ENCODE results near the gene RUVBL1. TPM values are rescaled to one million over a fixed set of nuclear protein-coding genes. Genes with fewer than 3 reads are reported as not detected.

The RUVBL1 gene
- total RNA-seq, 2 experiments from 2014 or later, result 5.6 to 7.7 TPM

- H3K4me3 Mint-ChIP-seq, result peak overlapping the region; percentile 92
- H3K27me3 Mint-ChIP-seq, result peaks cover 6% of the 10 kb centered on the region
- H3K36me3 Mint-ChIP-seq (ENCODE audit: low read depth), result peaks cover 41% of the 10 kb centered on the region
- no peak overlapping the region for H3K27ac ChIP-seq (ENCODE audit: low read depth in 1 of 2, low read length in 2 of 2)
- H3K36me3 ChIP-seq (ENCODE audit: insufficient read depth, low read length), result peaks cover 19% of the 10 kb centered on the region
- DNase-seq, result no peak
- TF ChIP-seq CTCF (IDR thresholded peaks at IDR 0.05), result no peak
- H3K9me3 Mint-ChIP-seq, result no peaks in the 10 kb centered on the region
- H3K4me1 ChIP-seq (ENCODE audit: insufficient read depth, low read length), result peaks cover 36% of the 10 kb centered on the region
- ATAC-seq (ENCODE audit: poor library complexity), result no peak
- H3K27me3 ChIP-seq (ENCODE audit: control insufficient read depth in 1 of 2, insufficient read depth in 2 of 2, low read length in 2 of 2), result no peaks in the 10 kb centered on the region
- peaks cover 42% of the 10 kb centered on the region for H3K4me1 Mint-ChIP-seq (ENCODE audit: low read depth)
- H3K27ac Mint-ChIP-seq, result no peak overlapping the region
- intact Hi-C loops (cut with DNase I, micrococcal nuclease), result loop anchor here in 1 of 2 experiments (5.0 kb wide), 7 partner anchors 102 to 1842 kb away; partner anchors contain the start of genes ABTB1, CHCHD6, EEFSEC and PLXNA1
- ChIA-PET CTCF (no interaction called here), POLR2A (interaction anchor here (0.7 kb wide), 1 partner anchor 73 kb away, joined by 3 read pairs; the partner anchor contains the start of gene RUVBL1)
- no peaks in the 10 kb centered on the region for H3K9me3 ChIP-seq (ENCODE audit: control insufficient read depth in 1 of 2, insufficient read depth in 1 of 2, low read length in 2 of 2)
- no peak overlapping the region for H3K4me3 ChIP-seq (ENCODE audit: low read length)
Observed at GRCh38 chr3:128050597-128050996, 73.0 kb downstream of the RUVBL1 start.

GRCh38 chr3:128041344-128041743 lies 82.3 kb downstream of the RUVBL1 start:
- no peak for DNase-seq
- Mint-ChIP-seq H3K36me3 (ENCODE audit: low read depth) (no peaks in the 10 kb centered on the region), H3K4me3 (no peak overlapping the region), H3K27me3 (peaks cover 12% of the 10 kb centered on the region), H3K27ac (no peak overlapping the region), H3K4me1 (ENCODE audit: low read depth) (no peaks in the 10 kb centered on the region), H3K9me3 (no peaks in the 10 kb centered on the region)
- no peak overlapping the region for H3K27ac ChIP-seq (ENCODE audit: low read depth in 1 of 2, low read length in 2 of 2)
- H3K36me3 ChIP-seq (ENCODE audit: insufficient read depth, low read length), result no peaks in the 10 kb centered on the region
- intact Hi-C loops (cut with DNase I, micrococcal nuclease), result no loop called here
- ChIA-PET CTCF (no interaction called here), POLR2A (no interaction called here)
- TF ChIP-seq CTCF (IDR thresholded peaks at IDR 0.05), result no peak
- no peak overlapping the region for H3K4me3 ChIP-seq (ENCODE audit: low read length)
- no peak for ATAC-seq (ENCODE audit: poor library complexity)
- no peaks in the 10 kb centered on the region for H3K9me3 ChIP-seq (ENCODE audit: control insufficient read depth in 1 of 2, insufficient read depth in 1 of 2, low read length in 2 of 2)
- peaks cover 0 to 9% of the 10 kb centered on the region in 2 experiments for H3K27me3 ChIP-seq (ENCODE audit: control insufficient read depth in 1 of 2, insufficient read depth in 2 of 2, low read length in 2 of 2)
- no peaks in the 10 kb centered on the region for H3K4me1 ChIP-seq (ENCODE audit: insufficient read depth, low read length)

- Mint-ChIP-seq H3K4me1 (ENCODE audit: low read depth) (no peaks in the 10 kb centered on the region), H3K36me3 (ENCODE audit: low read depth) (no peaks in the 10 kb centered on the region), H3K27ac (no peak overlapping the region), H3K9me3 (no peaks in the 10 kb centered on the region), H3K27me3 (peaks cover 7% of the 10 kb centered on the region), H3K4me3 (no peak overlapping the region)
- Histone ChIP-seq H3K9me3 (ENCODE audit: control insufficient read depth in 1 of 2, insufficient read depth in 1 of 2, low read length in 2 of 2) (no peaks in the 10 kb centered on the region), H3K27me3 (ENCODE audit: control insufficient read depth in 1 of 2, insufficient read depth in 2 of 2, low read length in 2 of 2) (peaks cover 1 to 9% of the 10 kb centered on the region in 2 experiments), H3K27ac (ENCODE audit: low read depth in 1 of 2, low read length in 2 of 2) (no peak overlapping the region), H3K36me3 (ENCODE audit: insufficient read depth, low read length) (no peaks in the 10 kb centered on the region), H3K4me3 (ENCODE audit: low read length) (no peak overlapping the region), H3K4me1 (ENCODE audit: insufficient read depth, low read length) (no peaks in the 10 kb centered on the region)
- ChIA-PET CTCF (no interaction called here), POLR2A (no interaction called here)
- DNase-seq (no peak), ATAC-seq (ENCODE audit: poor library complexity) (no peak)
- intact Hi-C loops (cut with DNase I, micrococcal nuclease), result no loop called here
- no peak for TF ChIP-seq CTCF (IDR thresholded peaks at IDR 0.05)
Observed at GRCh38 chr3:128040660-128041059, 83.0 kb downstream of the RUVBL1 start.
